HG02588 (cell line): ENCODE measurements around the gene TMEM266.
"Not testable (repeated sequence)": the region's sequence is repeated elsewhere in the genome, so short reads cannot be mapped to it uniquely, and the experiment has no call there.

Experiments used
- ATAC-seq: cut with Tn5 transposase; IDR thresholded peaks from one replicate; pipeline ENCODE4 v1.9.1; 2021; ENCODE audit warnings: mild to moderate bottlenecking, moderate library complexity; ENCODE audit not compliant: unreplicated experiment

The TMEM266 gene

GRCh38 chr15:76059320-76060117 is at the start of gene TMEM266:
Gene TMEM266, plus strand, starts transcription at chr15:76059985. Its CDS starts 74,279 bp downstream, at chr15:76134264.
- peak; percentile 30 for ATAC-seq

GRCh38 chr15:76010613-76011012 is 49.2 kb upstream of the TMEM266 start:
- no peak for ATAC-seq

- ATAC-seq: no peak
Measured at GRCh38 chr15:76011627-76012551, 47.9 kb upstream of the TMEM266 start, which contains the start of gene NRG4. Gene NRG4, minus strand, starts transcription at chr15:76012424. Its CDS starts 1,194 bp downstream, at chr15:76011230.

- not testable (repeated sequence) for ATAC-seq
Measured at GRCh38 chr15:76013470-76013869, 46.3 kb upstream of the TMEM266 start.

GRCh38 chr15:76024021-76024768 is 35.6 kb upstream of the TMEM266 start:
- ATAC-seq: no peak

- no peak for ATAC-seq
Measured at GRCh38 chr15:76032046-76032445, 27.7 kb upstream of the TMEM266 start.

GRCh38 chr15:76033438-76033837 is 26.3 kb upstream of the TMEM266 start:
- ATAC-seq: no peak

- ATAC-seq: no peak
Measured at GRCh38 chr15:76034111-76034510, 25.7 kb upstream of the TMEM266 start.

GRCh38 chr15:76035593-76035992 is 24.2 kb upstream of the TMEM266 start:
- ATAC-seq: no peak

GRCh38 chr15:76038512-76038911 is 21.3 kb upstream of the TMEM266 start:
- no peak for ATAC-seq

- ATAC-seq: not testable (repeated sequence)
Measured at GRCh38 chr15:76054201-76054600, 5.6 kb upstream of the TMEM266 start.

- peak; percentile 43 for ATAC-seq
Measured at GRCh38 chr15:76056931-76057330, 2.9 kb upstream of the TMEM266 start.

GRCh38 chr15:76057332-76058000 is 2.3 kb upstream of the TMEM266 start:
- ATAC-seq: peak; percentile 18

- ATAC-seq: no peak
Measured at GRCh38 chr15:76058714-76059319, 968 bp upstream of the TMEM266 start.

GRCh38 chr15:76060118-76060989 is 569 bp downstream of the TMEM266 start:
- ATAC-seq: peak; percentile 29

GRCh38 chr15:76061700-76062099 is 1.9 kb downstream of the TMEM266 start:
- ATAC-seq: no peak

GRCh38 chr15:76062286-76062685 is 2.5 kb downstream of the TMEM266 start:
- no peak for ATAC-seq

GRCh38 chr15:76064375-76064774 is 4.6 kb downstream of the TMEM266 start:
- no peak for ATAC-seq

- no peak for ATAC-seq
Measured at GRCh38 chr15:76065245-76065644, 5.5 kb downstream of the TMEM266 start.
